Fibroblast of lung (primary cell): ENCODE results near the gene CCDC201. TPM values are rescaled to one million over a fixed set of nuclear protein-coding genes. Genes with fewer than 3 reads are reported as not detected.

Experiments used
- DNase-seq, 2 donors: peaks; one replicate each; pipeline versions ENCODE4 v3.0.0 to v3.0.0-alpha.2; 2010; ENCODE audit warnings: low read depth in 2 of 2
- H2AFZ ChIP-seq: 2 replicates; pipeline ENCODE4 v1.5.1; 2012; ENCODE audit warnings: low read length, control low read depth, inconsistent platforms
- H3K27ac ChIP-seq: 2 replicates; pipeline ENCODE4 v1.5.1; 2011; ENCODE audit warnings: low read length, control low read depth; ENCODE audit not compliant: insufficient read depth
- H3K27me3 ChIP-seq: 2 replicates; pipeline ENCODE4 v1.5.1; 2011; ENCODE audit warnings: mild to moderate bottlenecking, low read length; ENCODE audit not compliant: control insufficient read depth, insufficient read depth
- H3K36me3 ChIP-seq: 2 replicates; pipeline ENCODE4 v1.5.1; 2011; ENCODE audit warnings: low read length; ENCODE audit not compliant: control insufficient read depth, insufficient read depth
- H3K4me1 ChIP-seq: 2 replicates; pipeline ENCODE4 v1.5.1; 2011; ENCODE audit warnings: low read length; ENCODE audit not compliant: control insufficient read depth, insufficient read depth; ENCODE audit errors: extremely low read depth
- H3K4me2 ChIP-seq: 2 replicates; pipeline ENCODE4 v1.5.1; 2011; ENCODE audit warnings: low read length, control low read depth; ENCODE audit not compliant: insufficient read depth; ENCODE audit errors: extremely low read depth
- H3K4me3 ChIP-seq, 4 experiments: fragments of 200-600 bp in 1 of 4; sonication (generic) in 1 of 4; replicated peaks in 1 of 4; 2 replicates each; pipeline ENCODE4 v1.5.1; 2011 to 2016; ENCODE audit warnings: low read length in 4 of 4, low read depth in 3 of 4, mild to moderate bottlenecking in 3 of 4, control low read depth in 2 of 4, inconsistent platforms in 1 of 4, mixed read lengths in 1 of 4; ENCODE audit not compliant: insufficient read depth in 1 of 4; ENCODE audit errors: control extremely low read depth in 1 of 4
- H3K79me2 ChIP-seq: 2 replicates; pipeline ENCODE4 v1.5.1; 2012; ENCODE audit warnings: mild to moderate bottlenecking, low read length, inconsistent platforms; ENCODE audit not compliant: control insufficient read depth, insufficient read depth
- H3K9ac ChIP-seq: 2 replicates; pipeline ENCODE4 v1.5.1; 2011; ENCODE audit warnings: mild to moderate bottlenecking, low read length, control low read depth; ENCODE audit not compliant: insufficient read depth
- H3K9me3 ChIP-seq: 2 replicates; pipeline ENCODE4 v1.5.1; 2012; ENCODE audit warnings: low read depth, low read length; ENCODE audit not compliant: control insufficient read depth, insufficient read depth
- H4K20me1 ChIP-seq: 2 replicates; pipeline ENCODE4 v1.5.1; 2011; ENCODE audit warnings: low read length; ENCODE audit not compliant: control insufficient read depth, insufficient read depth; ENCODE audit errors: extremely low read depth
- EZH2 ChIP-seq: IDR thresholded peaks from 2 replicates; pipeline ENCODE4 v1.5.1; 2012; ENCODE audit warnings: low read length, control low read depth, mild to moderate bottlenecking; ENCODE audit errors: missing control alignments
- polyA plus RNA-seq, 2 donors: library from polyadenylated mRNA; depleted of rRNA in 1 of 2; stranded (reverse) in 1 of 2; unstranded in 1 of 2; fragments of >200 nt; gene quantifications; 2 replicates each; pipeline ENCODE4 v1.2.1, GENCODE V29; 2011 to 2012; ENCODE audit warnings: missing spikeins in 1 of 2
- total RNA-seq: library from RNA; depleted of rRNA; stranded (reverse); fragments of >200 nt; gene quantifications from 2 replicates; pipeline ENCODE4 v1.2.1, GENCODE V29; 2014
- TF ChIP-seq, protein P1 (sequence below), 2 donors: IDR thresholded peaks in 1 of 2; conservative IDR thresholded peaks in 1 of 2; 1 replicate in 1 of 2; 2 replicates in 1 of 2; pipeline ENCODE4 v1.5.1; 2011 to 2012; ENCODE audit warnings: low read length in 2 of 2, control low read depth in 1 of 2, inconsistent platforms in 1 of 2, low read depth in 1 of 2, mild to moderate bottlenecking in 1 of 2

Gene CCDC201
- total and polyA plus RNA-seq, 2 donors (not counting 1 experiment from before 2014, with no cell fraction given) = not detected

DNA sequence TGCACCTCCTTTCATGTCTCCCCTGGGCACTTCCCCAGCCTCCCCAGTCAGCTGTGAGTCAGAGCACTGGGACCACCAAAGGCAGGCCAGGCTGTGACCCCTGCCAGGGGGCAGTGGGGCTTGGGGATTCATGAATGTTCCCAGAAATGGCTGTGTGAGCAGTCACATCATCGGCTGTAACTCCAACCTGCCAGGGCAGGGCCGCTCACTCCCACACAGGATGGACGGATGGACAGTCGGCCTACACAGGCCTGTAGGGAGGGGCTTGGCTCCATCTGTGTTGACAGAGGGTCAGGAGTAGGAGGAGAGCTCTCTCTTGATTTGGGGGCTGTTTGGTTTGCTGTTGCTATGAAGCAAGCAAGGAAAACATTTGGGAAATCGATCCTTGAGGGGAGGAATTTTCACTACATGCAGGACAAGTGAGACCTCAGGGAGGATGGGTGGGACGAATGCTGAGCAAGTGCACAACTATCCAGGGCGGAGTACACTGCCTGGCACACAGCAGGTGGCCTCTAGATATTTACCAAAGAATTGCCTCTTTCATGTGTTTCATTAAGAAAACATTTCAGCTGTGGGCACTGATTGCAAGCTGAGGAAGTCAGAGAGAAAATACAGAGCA is 12.5 kb upstream of the CCDC201 start:
- H2AFZ ChIP-seq = no peak overlapping the region
- no peak overlapping the region for H3K4me2 ChIP-seq
- no peak overlapping the region for H3K4me3 ChIP-seq
- no peaks in the 10 kb centered on the region for H3K9me3 ChIP-seq
- H3K4me1 ChIP-seq = no peaks in the 10 kb centered on the region
- H3K79me2 ChIP-seq = no peaks in the 10 kb centered on the region
- H3K27ac ChIP-seq = no peak overlapping the region
- peaks cover 12% of the 10 kb centered on the region for H3K27me3 ChIP-seq
- TF ChIP-seq EZH2 = no peak
- TF ChIP-seq, protein P1, sequence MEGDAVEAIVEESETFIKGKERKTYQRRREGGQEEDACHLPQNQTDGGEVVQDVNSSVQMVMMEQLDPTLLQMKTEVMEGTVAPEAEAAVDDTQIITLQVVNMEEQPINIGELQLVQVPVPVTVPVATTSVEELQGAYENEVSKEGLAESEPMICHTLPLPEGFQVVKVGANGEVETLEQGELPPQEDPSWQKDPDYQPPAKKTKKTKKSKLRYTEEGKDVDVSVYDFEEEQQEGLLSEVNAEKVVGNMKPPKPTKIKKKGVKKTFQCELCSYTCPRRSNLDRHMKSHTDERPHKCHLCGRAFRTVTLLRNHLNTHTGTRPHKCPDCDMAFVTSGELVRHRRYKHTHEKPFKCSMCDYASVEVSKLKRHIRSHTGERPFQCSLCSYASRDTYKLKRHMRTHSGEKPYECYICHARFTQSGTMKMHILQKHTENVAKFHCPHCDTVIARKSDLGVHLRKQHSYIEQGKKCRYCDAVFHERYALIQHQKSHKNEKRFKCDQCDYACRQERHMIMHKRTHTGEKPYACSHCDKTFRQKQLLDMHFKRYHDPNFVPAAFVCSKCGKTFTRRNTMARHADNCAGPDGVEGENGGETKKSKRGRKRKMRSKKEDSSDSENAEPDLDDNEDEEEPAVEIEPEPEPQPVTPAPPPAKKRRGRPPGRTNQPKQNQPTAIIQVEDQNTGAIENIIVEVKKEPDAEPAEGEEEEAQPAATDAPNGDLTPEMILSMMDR (conservative IDR thresholded peaks at IDR 0.05 in 1 of 2, IDR thresholded peaks at IDR 0.05 in 1 of 2; ENCODE audit: low read depth in 1 of 2, low read length in 2 of 2) = no peak
- H4K20me1 ChIP-seq = no peaks in the 10 kb centered on the region
- H3K36me3 ChIP-seq = no peaks in the 10 kb centered on the region
- DNase-seq = peak in 1 of 2 donors; percentile 25
- H3K9ac ChIP-seq = no peak overlapping the region

DNA sequence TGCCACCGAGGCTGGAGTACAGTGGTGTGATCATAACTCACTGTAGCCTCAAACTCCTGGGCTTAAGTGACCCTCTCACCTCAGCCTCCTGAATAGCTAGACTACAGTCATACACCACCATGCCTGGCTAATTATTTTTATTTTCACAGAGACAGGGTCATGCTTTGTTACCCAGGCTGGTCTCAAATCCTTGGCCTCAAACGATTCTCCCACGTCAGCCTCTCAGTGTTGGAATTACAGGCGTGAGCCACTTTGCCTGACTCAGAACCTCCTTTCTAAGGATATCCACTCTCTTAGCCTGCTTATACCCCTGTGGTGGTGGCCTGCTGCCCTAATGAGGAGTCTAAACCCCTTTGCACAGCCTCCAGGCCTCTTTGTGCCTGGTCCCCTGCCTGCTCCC is 11.3 kb upstream of the CCDC201 start:
- Histone ChIP-seq H3K79me2 (no peaks in the 10 kb centered on the region), H3K4me1 (no peaks in the 10 kb centered on the region), H3K36me3 (no peaks in the 10 kb centered on the region), H4K20me1 (no peaks in the 10 kb centered on the region), H3K4me3 (no peak overlapping the region), H3K27me3 (peaks cover 5% of the 10 kb centered on the region), H3K9ac (no peak overlapping the region), H3K4me2 (no peak overlapping the region), H3K9me3 (no peaks in the 10 kb centered on the region), H3K27ac (no peak overlapping the region), H2AFZ (no peak overlapping the region)
- TF ChIP-seq EZH2 = no peak
- TF ChIP-seq, protein P1 (conservative IDR thresholded peaks at IDR 0.05 in 1 of 2, IDR thresholded peaks at IDR 0.05 in 1 of 2; ENCODE audit: low read depth in 1 of 2, low read length in 2 of 2) = no peak
- DNase-seq = no peak

DNA sequence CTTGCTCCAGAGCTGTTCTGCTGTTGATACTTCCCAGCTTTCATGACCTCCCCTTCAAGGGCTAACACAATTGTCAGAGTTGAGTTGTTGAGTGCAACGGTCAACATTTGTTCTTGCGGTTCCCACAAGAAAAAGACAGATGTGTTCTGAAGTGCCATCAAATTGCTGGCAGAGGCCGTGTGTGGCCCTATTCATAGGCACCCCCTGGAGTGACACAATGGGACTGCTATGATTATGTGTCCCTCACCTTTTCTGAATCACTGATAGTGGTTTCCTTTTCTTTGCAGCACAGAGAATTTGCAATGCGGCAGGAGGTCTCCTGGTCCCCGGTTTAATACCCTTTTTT is 9.6 kb upstream of the CCDC201 start:
- Histone ChIP-seq H3K9me3 (no peaks in the 10 kb centered on the region), H3K9ac (no peak overlapping the region), H3K36me3 (no peaks in the 10 kb centered on the region), H3K27ac (no peak overlapping the region), H3K79me2 (no peaks in the 10 kb centered on the region), H3K27me3 (no peaks in the 10 kb centered on the region), H4K20me1 (no peaks in the 10 kb centered on the region), H3K4me2 (no peak overlapping the region), H3K4me3 (no peak overlapping the region), H2AFZ (no peak overlapping the region), H3K4me1 (no peaks in the 10 kb centered on the region)
- TF ChIP-seq, protein P1 (conservative IDR thresholded peaks at IDR 0.05 in 1 of 2, IDR thresholded peaks at IDR 0.05 in 1 of 2; ENCODE audit: low read depth in 1 of 2, low read length in 2 of 2) = no peak
- no peak for TF ChIP-seq EZH2
- DNase-seq = no peak
